Glomerular visceral epithelial cell (primary cell): Measurements from ENCODE around the gene GPR3.

Experiments used
- DNase-seq: peaks from one replicate; pipeline ENCODE4 v3.0.0-alpha.2; 2016; ENCODE audit errors: extremely low spot score

GPR3 gene, protein sequence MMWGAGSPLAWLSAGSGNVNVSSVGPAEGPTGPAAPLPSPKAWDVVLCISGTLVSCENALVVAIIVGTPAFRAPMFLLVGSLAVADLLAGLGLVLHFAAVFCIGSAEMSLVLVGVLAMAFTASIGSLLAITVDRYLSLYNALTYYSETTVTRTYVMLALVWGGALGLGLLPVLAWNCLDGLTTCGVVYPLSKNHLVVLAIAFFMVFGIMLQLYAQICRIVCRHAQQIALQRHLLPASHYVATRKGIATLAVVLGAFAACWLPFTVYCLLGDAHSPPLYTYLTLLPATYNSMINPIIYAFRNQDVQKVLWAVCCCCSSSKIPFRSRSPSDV

DNA sequence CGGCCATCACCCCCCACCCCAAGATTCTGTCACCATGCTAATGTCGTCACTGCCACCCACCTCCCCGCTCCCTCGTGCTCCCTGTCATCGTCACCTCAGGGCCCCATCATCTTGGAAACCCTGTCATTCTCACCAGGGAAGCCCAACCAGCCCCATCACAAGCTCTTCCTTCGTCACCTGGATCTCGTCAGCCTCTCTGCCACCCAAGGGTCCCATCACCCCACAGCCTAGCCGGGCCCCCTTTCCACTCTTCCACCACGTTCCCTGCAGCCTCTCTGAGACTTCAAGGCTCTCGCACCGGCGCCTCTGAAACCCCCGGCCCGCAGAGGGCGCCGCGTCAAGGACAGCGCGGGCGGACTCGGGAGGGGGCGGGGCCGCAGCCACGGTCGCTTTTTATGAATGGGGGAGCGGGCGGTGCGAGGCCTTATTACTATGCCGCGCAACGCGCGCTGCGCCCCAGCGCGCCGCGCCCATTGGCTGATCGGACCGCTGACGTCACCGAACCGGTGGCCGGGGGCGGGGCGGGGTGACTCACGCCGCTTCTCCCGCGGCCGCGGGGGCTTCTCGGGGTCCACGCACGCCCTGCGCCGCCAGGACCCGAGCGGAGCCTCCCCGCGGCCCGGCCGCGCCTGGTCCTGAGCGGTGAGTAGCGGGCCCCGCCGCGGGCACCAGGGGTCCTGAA is at the start of gene GPR3:
Gene GPR3, plus strand, starts transcription at position 527 of the 682 bp plus-strand sequence. CDS start 1,177 bp downstream, outside the sequence.
- DNase-seq = peak; percentile 91

DNA sequence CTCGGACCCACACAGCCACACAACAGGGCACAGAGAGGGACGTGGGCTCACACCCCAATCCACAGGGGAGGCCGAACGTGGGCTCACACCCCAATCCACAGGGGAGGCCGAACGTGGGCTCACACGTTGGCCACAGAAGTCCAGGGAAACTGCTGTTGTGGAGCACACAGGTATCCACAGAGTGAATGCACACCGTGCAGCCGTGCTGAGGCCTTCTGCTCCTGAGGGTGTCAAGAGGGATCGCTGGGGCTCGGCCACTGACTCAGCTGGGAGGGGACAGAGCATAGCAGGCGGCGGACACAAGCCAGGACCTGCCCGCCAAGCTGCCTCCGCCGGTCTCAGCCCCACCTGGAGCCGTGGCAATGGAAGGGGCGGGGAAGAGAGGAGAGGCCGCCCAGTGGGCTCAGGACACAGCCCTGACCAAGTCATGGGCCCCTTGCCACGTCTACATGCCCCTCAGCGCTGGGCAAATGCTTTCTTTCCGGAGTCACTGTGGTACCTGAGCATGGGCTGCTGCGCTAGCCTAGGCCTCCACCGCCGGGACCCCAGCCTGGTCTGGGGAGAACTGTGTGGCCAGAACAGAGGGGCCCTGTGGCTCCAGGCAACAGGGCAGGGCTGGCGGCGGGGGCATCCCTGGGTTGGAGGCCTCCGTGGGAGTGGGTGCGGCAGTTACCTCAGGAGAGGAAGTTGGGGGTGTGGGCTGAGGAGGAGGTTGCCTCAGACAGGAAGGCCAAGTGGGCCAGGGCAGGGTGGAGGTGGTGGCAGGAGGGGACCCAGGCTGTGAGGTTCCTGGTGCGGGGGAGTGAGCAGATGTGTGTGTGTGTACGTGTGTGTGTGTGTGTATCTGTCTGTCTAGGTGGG is 49.4 kb upstream of the GPR3 start:
- no peak for DNase-seq

DNA sequence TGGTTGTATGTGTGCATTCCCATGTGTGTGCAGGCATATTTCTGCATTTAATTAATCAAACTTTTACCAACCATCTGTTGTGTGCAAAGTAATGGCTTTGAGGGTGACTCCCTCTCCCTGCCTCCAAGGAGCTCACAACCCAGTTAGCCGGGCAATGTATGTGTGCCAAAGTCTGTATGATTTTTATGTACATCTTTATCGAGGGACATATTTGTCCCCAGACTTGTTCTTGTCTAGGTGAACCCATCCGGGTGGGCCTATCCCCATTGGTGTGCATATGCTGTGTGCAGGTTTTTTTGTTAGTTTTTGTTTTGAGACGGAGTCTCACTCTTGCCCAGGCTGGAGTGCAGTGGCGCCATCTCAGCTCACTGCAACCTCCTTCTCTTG is 48.8 kb upstream of the GPR3 start:
- no peak for DNase-seq

DNA sequence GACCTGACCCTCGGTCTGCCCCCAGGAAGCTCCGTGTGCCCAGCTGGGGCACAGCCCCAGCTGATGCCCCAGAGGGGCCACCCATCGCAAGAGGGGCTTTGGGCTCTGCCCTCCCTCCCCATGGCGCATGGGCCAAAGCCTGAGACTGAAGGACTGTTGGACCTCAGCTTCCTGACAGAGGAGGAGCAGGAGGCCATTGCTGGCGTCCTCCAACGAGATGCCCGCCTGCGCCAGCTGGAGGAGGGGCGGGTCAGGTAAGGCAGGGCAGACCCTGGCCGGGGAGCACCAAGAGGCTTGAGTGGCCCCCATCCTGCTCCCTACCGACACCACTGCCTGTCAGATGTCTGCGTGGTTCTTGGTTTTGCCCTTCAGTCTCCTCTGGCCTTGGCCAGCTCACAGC is 47.1 kb upstream of the GPR3 start:
- DNase-seq = no peak

DNA sequence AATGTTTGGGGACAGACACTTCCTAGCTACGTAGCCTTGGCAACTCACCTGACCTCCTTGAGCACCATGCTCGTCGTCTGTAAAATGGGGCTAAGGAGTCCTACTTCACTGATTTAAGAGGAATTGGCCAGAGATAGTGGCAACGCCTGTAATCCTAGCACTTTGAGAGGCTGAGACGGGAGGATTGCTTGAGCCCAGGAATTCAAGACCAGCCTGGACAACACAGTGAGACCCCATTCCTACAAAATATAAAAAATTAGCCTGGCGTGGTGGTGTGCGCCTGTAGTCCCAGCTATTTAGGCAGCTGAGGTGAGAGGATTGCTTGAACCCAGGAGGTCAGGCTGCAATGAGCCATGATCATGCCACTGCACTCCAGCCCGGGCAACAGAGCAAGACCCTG is 46.1 kb upstream of the GPR3 start:
- DNase-seq = no peak

DNA sequence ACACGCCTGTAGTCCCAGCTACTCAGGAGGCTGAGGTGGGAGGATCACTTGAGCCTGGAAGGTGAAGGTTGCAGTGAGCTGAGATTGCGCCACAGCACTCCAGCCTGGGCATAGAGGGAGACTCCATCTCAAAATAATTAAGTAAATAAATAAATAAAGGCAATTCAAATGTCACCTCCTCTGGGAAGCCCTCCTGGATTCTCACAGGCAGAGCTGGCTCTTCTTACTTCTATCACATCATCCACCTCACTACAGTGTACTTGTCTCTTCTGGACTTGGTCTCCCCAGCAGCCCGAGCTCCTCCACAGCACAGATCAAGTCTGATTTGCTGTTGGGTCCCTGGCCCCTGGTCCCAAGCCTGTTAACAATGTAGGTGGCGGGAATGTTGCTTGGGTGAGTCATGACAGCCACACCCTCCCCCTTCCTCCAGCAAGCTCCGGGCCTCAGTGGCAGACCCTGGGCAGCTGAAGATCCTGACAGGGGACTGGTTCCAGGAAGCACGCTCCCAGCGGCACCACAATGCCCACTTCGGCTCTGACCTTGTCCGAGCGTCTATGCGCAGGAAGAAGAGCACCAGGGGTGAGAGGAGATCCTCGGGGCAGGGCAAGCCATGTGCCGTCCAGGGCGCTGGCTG is 45.3 kb upstream of the GPR3 start:
- DNase-seq = no peak

DNA sequence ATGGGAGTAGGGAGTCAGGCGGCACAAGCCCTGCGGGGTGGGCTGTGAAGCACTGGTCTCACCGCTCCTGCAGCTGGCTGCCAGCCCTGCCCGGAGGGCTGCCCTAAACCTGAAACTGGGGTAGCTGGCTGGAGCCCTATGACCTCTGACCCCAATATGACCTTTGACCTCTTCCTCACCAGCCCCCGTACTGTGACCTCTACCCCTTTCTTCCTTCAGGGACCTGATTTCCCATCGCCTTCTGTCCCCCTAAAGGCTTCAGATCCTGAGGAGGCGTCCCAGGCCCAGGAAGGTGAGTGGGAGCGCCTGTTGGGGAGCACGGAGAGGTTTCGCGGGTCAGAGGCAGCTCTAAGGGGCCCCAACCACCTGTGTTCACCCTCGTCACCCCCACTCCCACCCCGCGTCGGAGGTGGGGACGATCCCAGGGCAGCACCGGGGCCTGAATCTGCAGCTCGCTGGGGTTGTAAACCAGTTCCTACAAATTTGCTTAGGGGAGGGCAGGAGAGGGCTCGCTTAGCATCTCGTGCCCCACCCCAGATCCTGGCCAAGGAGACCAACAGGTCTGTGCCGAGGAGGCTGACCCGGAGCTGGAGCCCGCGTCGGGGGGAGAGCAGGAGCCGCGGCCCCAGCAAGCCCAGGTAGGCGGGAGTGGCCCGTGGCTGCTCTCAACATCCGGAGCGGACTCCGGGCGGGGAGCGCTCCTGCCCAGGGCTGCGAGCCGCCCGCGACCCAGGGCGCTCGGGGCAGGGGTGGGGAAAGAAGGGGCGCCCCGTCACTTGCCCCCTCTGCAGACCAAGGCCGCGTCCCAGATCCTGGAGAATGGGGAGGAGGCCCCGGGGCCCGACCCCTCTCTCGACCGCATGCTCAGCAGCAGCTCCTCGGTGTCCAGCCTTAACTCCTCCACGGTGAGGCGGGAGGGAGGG is 43.3 kb upstream of the GPR3 start:
- DNase-seq = peak; percentile 73

DNA sequence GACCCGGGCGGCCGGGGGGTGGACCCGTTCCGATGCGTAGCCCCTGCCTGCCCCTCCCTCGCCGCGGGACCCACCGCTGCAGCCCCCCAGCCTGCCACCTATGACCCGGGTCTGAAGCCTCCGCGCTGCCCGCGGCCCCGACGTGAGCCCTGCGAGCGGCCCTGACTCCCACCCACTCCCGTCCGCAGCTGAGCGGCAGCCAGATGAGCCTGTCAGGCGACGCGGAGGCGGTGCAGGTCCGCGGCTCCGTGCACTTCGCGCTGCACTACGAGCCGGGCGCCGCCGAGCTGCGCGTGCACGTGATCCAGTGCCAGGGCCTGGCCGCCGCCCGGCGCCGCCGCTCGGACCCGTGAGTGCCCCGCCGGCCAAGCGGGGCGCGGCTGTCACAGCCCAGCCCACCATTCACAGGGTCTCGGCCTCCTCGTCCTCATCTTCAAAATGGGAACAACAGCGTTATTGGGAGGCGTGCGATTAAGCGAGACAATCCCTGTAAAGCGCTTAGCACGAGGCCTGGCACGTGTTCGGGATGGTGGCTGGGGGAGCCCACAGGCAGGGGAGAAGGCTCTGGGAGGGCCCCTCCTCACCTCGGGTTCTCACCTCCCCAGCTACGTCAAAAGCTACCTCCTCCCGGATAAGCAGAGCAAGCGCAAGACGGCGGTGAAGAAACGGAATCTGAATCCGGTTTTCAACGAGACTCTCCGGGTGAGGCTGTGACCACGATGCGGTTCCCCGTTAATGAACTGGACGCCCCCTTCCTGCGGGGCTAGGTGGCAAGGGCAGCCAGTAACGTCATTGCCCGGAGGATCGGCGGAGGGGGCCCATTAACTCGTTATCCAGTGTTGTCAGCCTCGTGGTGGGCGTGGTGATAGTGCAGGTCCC is 42.4 kb upstream of the GPR3 start:
- no peak for DNase-seq

DNA sequence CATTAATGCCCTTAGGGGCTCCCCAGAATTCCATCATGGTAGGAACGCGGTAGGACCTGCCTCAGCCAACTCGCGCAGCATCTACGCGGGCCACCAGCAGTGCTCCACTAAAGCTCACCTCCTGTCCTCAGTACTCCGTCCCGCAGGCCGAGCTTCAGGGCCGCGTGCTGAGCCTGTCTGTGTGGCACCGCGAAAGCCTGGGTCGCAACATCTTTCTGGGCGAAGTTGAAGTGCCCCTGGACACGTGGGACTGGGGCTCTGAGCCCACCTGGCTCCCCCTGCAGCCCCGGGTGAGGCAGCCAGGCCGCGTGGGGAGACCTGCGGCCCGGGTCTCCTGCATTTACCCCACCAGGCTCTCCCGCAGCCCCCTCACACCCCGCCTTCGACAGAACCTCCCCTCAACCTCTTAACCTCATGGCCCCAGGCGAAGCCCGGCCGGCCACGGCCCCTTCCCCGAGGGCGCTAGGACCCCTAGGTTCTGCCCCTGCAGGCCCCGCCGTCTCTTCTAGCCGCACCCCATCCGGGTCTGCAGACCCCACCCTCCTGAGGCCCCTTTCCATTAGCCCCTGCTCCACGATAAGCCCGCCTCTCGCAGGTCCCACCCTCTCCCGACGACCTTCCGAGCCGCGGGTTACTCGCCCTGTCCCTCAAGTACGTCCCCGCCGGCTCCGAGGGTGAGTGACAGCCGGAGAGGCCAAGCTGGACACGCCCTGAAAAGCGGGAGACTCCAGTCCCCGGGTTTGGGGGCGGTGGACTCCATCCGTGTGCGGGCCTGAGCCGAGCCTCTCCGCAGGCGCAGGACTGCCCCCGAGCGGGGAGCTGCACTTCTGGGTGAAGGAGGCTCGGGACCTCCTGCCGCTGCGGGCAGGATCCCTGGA is 41.5 kb upstream of the GPR3 start:
- DNase-seq = no peak

DNA sequence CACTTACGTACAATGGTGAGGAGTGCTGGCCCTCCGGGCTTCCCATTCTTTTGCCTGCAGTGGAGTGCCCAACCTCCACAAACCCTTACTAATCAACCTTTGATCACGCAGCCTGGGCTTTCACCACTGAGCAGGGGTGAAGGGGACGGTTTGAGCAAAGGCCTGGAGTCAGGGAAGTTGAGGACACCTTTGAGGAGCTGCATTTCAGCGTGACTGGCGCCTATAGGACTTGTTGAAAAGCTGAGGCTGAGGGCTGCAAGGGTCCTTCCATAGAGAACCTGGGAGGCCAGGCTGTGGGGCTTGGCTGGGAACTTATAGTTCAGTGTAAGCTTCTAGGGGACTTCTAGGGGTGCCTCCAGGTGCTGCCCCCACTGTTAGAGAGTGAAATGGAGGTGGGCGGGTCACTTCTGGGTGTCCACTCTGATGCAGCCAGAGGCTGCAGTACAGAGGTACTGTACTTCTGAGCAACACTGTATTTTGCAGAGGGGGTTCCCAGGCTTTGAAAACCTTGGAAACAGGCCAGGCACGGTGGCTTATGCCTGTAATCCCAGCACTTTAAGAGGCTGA is 40.8 kb upstream of the GPR3 start:
- no peak for DNase-seq

DNA sequence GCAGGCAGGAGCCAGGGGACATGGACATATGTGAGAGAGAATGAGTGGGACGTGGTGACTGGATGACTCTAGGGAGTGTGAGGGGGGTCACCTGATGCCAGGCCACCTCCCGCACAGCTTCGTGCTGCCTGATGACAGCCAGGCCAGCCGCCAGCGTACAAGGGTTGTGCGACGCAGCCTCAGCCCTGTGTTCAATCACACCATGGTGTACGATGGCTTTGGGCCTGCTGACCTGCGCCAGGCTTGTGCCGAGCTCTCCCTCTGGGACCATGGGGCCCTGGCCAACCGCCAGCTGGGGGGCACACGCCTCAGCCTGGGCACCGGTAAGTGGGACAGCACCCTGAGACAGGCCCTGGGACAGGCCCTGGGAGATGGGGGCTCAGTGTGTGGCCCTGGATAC is 39.3 kb upstream of the GPR3 start:
- DNase-seq = no peak

DNA sequence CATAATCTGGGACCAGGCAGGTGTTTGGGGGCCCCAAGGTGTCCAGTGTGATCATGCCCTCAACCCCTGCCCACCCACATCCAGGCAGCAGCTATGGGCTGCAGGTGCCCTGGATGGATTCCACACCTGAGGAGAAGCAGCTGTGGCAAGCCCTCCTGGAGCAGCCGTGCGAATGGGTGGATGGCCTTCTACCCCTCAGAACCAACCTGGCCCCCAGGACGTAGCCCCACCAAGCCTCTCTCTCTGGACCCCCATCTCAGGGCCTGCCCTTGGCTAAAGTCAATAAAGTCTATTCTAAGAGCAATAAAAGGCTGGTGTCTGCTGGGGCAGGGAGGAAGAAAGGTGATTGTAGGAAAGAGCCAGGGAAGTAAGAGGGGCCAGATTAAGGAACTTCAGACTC is 38.8 kb upstream of the GPR3 start:
- no peak for DNase-seq

DNA sequence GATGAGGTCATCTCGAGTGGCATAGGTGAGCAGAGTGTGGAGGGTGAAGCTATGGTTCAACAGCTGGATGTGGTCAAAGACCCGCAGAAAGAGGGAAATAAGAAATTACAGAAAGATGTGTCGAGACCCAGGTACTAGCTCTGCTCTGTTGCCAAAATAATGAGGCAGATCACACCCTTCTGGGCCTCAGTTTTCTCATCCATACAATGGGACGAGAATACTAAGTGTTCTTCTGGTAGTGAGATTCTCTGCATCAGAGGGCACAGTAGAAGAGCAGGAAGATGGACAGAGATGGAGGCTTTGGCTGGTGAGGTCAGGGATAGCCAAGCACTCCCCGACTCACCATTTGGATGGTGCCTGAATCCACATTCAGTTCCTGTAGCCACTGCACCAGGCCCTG is 36.7 kb upstream of the GPR3 start:
- no peak for DNase-seq

DNA sequence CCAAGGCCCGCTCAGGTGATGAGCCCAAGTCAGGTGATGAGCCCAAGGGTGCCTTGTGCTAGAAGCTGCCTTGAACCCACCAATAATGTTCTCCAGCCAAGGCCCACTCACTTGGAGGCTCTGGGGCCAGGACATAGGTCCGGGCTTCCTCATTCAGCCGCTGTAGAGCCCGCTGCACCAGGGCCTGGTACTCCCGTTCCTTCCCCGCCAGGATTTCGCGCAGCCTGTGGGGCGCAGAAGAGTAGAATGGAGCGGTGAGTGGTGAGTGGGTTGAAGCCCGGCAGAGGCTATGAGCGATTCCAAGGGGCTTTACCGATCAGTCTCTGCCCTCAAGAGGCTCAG is 36.2 kb upstream of the GPR3 start:
- DNase-seq = no peak

DNA sequence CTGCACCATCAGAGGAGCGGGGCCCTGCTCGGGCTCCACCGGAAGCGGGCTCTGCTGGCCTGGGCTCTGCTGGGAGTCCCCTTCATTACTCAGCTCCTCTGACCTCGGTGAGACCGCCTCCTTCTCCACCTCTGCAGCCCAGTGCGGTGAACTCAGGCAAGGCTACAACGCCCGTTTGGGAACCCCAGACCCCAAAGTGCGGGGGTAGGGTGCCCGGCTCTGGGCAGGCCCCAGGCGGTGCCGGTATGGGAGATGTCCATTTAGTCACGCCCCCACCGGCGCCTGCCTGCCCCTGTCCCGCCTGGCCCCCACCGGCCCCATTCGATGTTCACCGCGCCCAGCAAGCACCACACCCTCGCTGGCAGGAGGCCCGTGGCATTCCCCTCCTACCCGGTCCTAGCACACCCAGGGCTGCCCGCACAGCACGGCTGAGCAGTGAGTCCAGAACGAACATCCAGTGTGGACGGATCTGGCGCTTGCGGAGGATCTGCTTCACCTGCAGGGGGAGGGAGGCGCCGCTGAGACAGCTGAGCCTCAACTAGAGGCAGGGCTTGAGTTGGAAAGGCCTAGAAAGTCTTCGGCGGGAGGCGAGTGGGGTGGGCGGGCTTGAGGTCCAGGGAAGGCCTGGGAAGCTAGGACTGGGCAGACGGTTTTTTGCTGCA is 35.7 kb upstream of the GPR3 start:
- no peak for DNase-seq

DNA sequence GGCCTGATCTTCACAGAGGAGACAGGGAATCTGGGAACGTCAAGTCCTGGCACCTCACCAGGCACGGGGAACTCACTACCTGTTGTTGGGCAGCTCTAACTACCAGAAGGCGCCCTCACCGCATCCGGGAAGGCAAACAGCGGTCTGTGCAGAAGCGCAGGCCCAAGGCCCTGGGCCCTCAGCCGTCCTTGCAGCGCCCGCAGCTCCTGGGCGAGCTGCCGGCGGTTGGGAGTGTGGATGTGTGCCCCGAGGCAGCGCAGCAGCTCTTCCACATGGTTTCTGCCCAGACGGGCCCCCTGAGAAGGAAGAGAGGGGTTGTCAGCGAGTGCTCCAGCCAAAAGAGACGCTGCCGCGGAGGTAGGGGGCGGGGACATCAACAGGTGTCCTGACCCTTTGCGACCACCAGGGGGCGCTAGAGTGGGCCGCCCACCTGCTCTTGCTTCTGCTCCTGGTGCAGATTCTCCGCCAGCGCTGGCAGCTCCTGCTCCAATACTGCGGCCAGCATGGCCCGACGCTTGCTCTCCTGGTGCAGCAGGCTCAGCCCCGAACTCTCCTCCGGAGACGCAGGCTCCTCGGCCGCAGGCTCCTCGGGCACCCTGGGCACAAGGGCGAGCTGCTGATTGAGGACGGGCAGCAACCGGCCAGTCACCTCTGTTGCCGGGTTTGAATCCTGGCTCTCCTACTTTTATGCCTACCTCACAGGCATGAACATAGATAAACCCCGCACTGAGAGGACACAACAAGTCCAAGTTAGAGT is 35.0 kb upstream of the GPR3 start:
- peak; percentile 51 for DNase-seq
